ENCODE data around the gene ZC3HAV1.
A peak's percentile ranks its signal among the peaks of the same experiment; 100 is the strongest.
"Not testable (repeated sequence)": the region's sequence is repeated elsewhere in the genome, so short reads cannot be mapped to it uniquely, and the experiment has no call there.

Gene ZC3HAV1

GRCh38 chr7:139036901-139037300, 72.6 kb downstream of the ZC3HAV1 start:
- Histone ChIP-seq H3K4me3 (ENCODE audit: low read length) (no peak overlapping the region), H3K27ac (ENCODE audit: low read depth, low read length) (no peak overlapping the region), H3K36me3 (ENCODE audit: control insufficient read depth, insufficient read depth, low read length) (no peaks in the 10 kb centered on the region), H3K9ac (ENCODE audit: low read length) (no peak overlapping the region), H3K4me1 (ENCODE audit: control insufficient read depth, insufficient read depth, low read length) (no peaks in the 10 kb centered on the region), H3K27me3 (ENCODE audit: control insufficient read depth, insufficient read depth, low read length) (no peaks in the 10 kb centered on the region)

DNA sequence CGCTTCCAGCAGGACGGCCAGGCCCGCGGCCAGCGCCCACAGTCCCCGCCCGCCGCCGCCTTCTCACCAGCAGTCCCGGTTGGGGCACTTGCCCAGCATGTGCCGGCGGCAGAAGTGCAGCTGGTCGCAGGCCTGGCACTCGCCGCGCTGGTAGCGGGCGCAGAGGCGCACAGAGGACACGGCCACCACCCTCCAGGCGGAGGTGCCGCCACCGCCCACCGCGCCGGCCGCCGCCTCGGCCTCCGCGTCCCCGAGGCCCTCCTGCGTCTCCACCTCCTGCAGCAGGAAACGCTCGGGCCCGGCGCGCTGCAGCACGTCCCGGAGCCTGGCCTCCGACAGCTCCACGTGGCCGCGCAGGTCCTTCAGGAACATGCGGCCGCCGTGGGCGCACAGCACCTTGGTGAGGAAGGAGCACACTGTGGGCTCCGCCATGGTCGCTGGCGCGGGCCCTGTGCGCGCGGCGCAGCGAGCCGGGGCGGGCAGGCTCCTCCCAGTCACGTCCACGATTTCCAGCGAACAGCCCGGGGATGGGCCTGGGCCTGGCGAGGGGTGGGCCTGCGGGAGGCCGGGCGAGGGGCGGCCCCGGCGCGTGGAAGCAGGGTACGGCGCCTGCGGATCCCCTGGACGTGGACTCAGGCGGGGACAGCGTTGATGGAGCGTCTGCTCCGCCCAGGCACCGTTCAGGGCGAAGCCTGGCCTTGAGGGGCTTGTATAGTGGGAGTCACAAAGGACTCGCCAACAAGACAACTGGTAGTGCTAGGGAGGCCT, 73.8 kb downstream of the ZC3HAV1 start, which contains the start of gene ZC3HAV1L:
Gene ZC3HAV1L, minus strand, starts transcription at position 457 of the 768 bp plus-strand sequence. Its CDS starts 25 bp downstream, at position 432.
- Histone ChIP-seq H3K4me1 (ENCODE audit: control insufficient read depth, insufficient read depth, low read length) (no peaks in the 10 kb centered on the region), H3K4me3 (ENCODE audit: low read length) (peak within 1 kb of the TSS; percentile 88), H3K9ac (ENCODE audit: low read length) (peak within 1 kb of the TSS; percentile 73), H3K27ac (ENCODE audit: low read depth, low read length) (peak within 1 kb of the TSS; percentile 64), H3K27me3 (ENCODE audit: control insufficient read depth, insufficient read depth, low read length) (no peaks in the 10 kb centered on the region), H3K36me3 (ENCODE audit: control insufficient read depth, insufficient read depth, low read length) (no peaks in the 10 kb centered on the region)

GRCh38 chr7:139034855-139035585, 74.5 kb downstream of the ZC3HAV1 start:
- Histone ChIP-seq H3K4me3 (ENCODE audit: low read length) (peak overlapping the region; percentile 88), H3K27ac (ENCODE audit: low read depth, low read length) (peak overlapping the region; percentile 64), H3K36me3 (ENCODE audit: control insufficient read depth, insufficient read depth, low read length) (peaks cover under 1% of the 10 kb centered on the region), H3K4me1 (ENCODE audit: control insufficient read depth, insufficient read depth, low read length) (no peaks in the 10 kb centered on the region), H3K27me3 (ENCODE audit: control insufficient read depth, insufficient read depth, low read length) (no peaks in the 10 kb centered on the region), H3K9ac (ENCODE audit: low read length) (peak overlapping the region; percentile 73)

- Histone ChIP-seq H3K27ac (ENCODE audit: low read depth, low read length) (no peak overlapping the region), H3K9ac (ENCODE audit: low read length) (no peak overlapping the region), H3K27me3 (ENCODE audit: control insufficient read depth, insufficient read depth, low read length) (no peaks in the 10 kb centered on the region), H3K4me1 (ENCODE audit: control insufficient read depth, insufficient read depth, low read length) (no peaks in the 10 kb centered on the region), H3K36me3 (ENCODE audit: control insufficient read depth, insufficient read depth, low read length) (peaks cover 6% of the 10 kb centered on the region), H3K4me3 (ENCODE audit: low read length) (peak overlapping the region; percentile 88)
These were observed 75.2 kb downstream of the ZC3HAV1 start for GRCh38 chr7:139034336-139034735.

DNA sequence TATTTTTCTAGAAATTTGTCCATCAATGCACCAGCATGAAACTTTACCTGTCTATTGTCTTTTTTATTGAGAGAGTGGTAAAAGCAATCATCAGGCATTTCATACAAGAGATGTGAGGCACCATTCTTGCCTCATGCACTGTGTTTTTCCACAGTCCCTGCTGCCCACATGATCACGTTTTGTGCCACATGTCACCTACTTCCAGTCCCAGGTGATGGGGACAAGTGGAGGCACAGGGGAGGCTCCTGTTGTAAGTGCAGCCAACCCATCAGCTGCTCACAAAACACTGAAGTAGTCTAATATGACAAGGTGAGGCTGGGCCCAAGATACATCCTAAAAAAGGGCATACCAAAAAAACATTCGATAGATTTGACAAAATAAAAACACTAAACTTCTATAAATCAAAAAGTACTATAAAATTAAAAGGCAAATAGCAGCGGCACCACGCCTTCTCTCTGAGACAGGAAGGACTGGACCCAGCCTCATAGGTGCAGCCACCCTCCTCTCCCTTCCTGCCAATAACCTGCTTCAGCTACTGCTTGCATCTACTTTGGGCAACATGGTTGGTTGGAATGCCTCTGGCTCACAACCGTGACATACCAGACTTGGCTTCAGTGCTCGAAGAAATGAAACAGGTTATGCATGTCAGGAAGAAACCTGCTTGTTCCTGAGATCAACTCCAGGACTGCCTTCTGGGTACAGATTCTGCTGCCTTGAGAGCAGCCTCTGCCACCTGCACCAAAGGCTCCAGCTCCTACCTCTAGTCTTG, 76.0 kb downstream of the ZC3HAV1 start:
- H3K36me3 ChIP-seq (ENCODE audit: control insufficient read depth, insufficient read depth, low read length), result peaks cover 8% of the 10 kb centered on the region
- H3K4me3 ChIP-seq (ENCODE audit: low read length), result no peak overlapping the region
- H3K9ac ChIP-seq (ENCODE audit: low read length), result no peak overlapping the region
- no peaks in the 10 kb centered on the region for H3K4me1 ChIP-seq (ENCODE audit: control insufficient read depth, insufficient read depth, low read length)
- no peaks in the 10 kb centered on the region for H3K27me3 ChIP-seq (ENCODE audit: control insufficient read depth, insufficient read depth, low read length)
- no peak overlapping the region for H3K27ac ChIP-seq (ENCODE audit: low read depth, low read length)

DNA sequence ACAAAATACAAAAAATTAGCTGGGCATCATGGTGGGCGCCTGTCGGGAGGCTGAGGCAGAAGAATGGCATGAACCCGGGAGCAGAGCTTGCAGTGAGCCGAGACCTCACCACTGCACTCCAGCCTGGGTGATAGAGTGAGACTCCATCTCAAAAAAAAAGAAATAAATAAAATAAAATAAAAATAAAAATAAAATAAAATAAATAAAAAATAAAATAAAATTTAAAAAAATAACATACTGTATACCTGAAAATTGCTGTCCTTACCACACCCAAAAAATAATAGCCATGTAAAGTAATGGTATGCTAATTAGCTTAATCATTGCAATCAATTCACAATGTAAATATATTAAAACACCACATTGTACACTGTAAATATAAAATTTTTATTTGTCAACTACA, 77.0 kb downstream of the ZC3HAV1 start:
- peaks cover 8% of the 10 kb centered on the region for H3K36me3 ChIP-seq (ENCODE audit: control insufficient read depth, insufficient read depth, low read length)
- H3K4me3 ChIP-seq (ENCODE audit: low read length), result no peak overlapping the region
- H3K4me1 ChIP-seq (ENCODE audit: control insufficient read depth, insufficient read depth, low read length), result no peaks in the 10 kb centered on the region
- H3K9ac ChIP-seq (ENCODE audit: low read length), result no peak overlapping the region
- no peaks in the 10 kb centered on the region for H3K27me3 ChIP-seq (ENCODE audit: control insufficient read depth, insufficient read depth, low read length)
- H3K27ac ChIP-seq (ENCODE audit: low read depth, low read length), result no peak overlapping the region

DNA sequence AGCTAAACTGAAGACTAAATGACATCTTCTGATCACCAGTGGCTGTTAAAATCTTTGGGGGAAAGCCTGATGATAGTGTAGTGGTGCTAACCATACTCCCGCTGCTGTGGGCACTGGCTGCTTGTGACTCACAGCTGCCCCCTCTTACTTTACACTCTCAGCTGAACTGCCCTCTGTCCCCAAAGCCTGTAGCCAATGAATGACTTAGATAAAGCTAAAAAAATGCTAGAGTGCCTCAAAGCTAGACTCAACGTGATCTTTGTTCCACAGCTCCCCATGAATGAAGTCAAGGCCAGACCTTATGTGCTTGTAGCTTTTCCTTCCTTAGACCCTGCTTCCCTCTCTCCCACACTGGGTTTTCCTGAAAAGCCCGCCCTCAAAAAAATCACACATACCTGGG, 80.2 kb downstream of the ZC3HAV1 start:
- Histone ChIP-seq H3K27me3 (ENCODE audit: control insufficient read depth, insufficient read depth, low read length) (no peaks in the 10 kb centered on the region), H3K9ac (ENCODE audit: low read length) (no peak overlapping the region), H3K36me3 (ENCODE audit: control insufficient read depth, insufficient read depth, low read length) (peaks cover 13% of the 10 kb centered on the region), H3K27ac (ENCODE audit: low read depth, low read length) (no peak overlapping the region), H3K4me1 (ENCODE audit: control insufficient read depth, insufficient read depth, low read length) (no peaks in the 10 kb centered on the region), H3K4me3 (ENCODE audit: low read length) (no peak overlapping the region)

- no peak overlapping the region for H3K4me3 ChIP-seq (ENCODE audit: low read length)
- H3K9ac ChIP-seq (ENCODE audit: low read length), result no peak overlapping the region
- no peaks in the 10 kb centered on the region for H3K4me1 ChIP-seq (ENCODE audit: control insufficient read depth, insufficient read depth, low read length)
- no peaks in the 10 kb centered on the region for H3K27me3 ChIP-seq (ENCODE audit: control insufficient read depth, insufficient read depth, low read length)
- H3K27ac ChIP-seq (ENCODE audit: low read depth, low read length), result no peak overlapping the region
- H3K36me3 ChIP-seq (ENCODE audit: control insufficient read depth, insufficient read depth, low read length), result peaks cover 17% of the 10 kb centered on the region
These were observed 83.0 kb downstream of the ZC3HAV1 start for GRCh38 chr7:139026551-139026950.

GRCh38 chr7:139025861-139026260, 83.7 kb downstream of the ZC3HAV1 start:
- H3K4me3 ChIP-seq (ENCODE audit: low read length); H3K27me3 ChIP-seq (ENCODE audit: control insufficient read depth, insufficient read depth, low read length); H3K27ac ChIP-seq (ENCODE audit: low read depth, low read length); H3K9ac ChIP-seq (ENCODE audit: low read length); H3K4me1 ChIP-seq (ENCODE audit: control insufficient read depth, insufficient read depth, low read length): not testable (repeated sequence)
- peaks cover 17% of the 10 kb centered on the region for H3K36me3 ChIP-seq (ENCODE audit: control insufficient read depth, insufficient read depth, low read length)

- Histone ChIP-seq H3K4me1 (ENCODE audit: control insufficient read depth, insufficient read depth, low read length) (no peaks in the 10 kb centered on the region), H3K9ac (ENCODE audit: low read length) (no peak overlapping the region), H3K36me3 (ENCODE audit: control insufficient read depth, insufficient read depth, low read length) (peaks cover 10% of the 10 kb centered on the region), H3K27me3 (ENCODE audit: control insufficient read depth, insufficient read depth, low read length) (no peaks in the 10 kb centered on the region), H3K4me3 (ENCODE audit: low read length) (no peak overlapping the region), H3K27ac (ENCODE audit: low read depth, low read length) (no peak overlapping the region)
These were observed 86.4 kb downstream of the ZC3HAV1 start for GRCh38 chr7:139023076-139023475.

DNA sequence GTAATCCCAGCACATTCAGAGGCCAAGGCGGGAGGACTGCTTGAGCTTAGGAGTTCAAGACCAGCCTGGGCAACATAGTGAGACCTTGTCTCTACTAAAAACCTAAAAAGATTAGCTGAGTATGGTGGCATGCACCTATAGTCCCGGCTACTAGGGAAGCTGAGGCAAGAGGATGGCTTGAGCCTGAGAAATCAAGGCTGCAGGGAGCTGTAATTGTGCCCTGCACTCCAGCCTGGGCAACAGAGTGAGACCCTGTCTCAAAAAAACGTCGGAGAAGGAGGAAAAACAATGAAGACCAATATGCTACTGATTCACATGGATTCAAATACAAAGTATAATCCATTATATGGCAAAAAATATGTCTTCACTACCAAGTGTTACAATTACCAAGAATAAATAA, 87.2 kb downstream of the ZC3HAV1 start:
- peaks cover 10% of the 10 kb centered on the region for H3K36me3 ChIP-seq (ENCODE audit: control insufficient read depth, insufficient read depth, low read length)
- no peak overlapping the region for H3K27ac ChIP-seq (ENCODE audit: low read depth, low read length)
- no peak overlapping the region for H3K4me3 ChIP-seq (ENCODE audit: low read length)
- H3K27me3 ChIP-seq (ENCODE audit: control insufficient read depth, insufficient read depth, low read length), result no peaks in the 10 kb centered on the region
- H3K4me1 ChIP-seq (ENCODE audit: control insufficient read depth, insufficient read depth, low read length), result no peaks in the 10 kb centered on the region
- no peak overlapping the region for H3K9ac ChIP-seq (ENCODE audit: low read length)

DNA sequence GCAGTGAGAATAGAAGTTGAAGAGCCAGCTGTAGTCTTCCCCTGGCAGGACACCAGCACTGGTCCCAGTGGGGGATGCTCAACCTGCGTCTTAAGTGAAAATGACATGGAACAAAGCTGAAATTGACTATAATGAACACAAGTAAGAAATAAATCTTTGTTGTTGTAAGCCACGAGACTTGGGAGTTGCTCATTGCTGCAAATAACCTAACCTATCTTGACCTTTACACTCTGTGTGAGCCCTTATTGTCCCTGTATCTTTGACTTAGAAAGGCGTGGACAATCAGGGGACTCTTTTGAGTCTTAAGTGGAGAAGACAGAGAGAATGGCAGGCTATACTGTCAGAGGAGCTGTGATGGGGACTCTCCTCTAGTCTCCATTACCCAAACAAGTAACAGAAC, 90.6 kb downstream of the ZC3HAV1 start:
- H3K4me3 ChIP-seq (ENCODE audit: low read length), result no peak overlapping the region
- no peaks in the 10 kb centered on the region for H3K27me3 ChIP-seq (ENCODE audit: control insufficient read depth, insufficient read depth, low read length)
- H3K4me1 ChIP-seq (ENCODE audit: control insufficient read depth, insufficient read depth, low read length), result no peaks in the 10 kb centered on the region
- no peak overlapping the region for H3K9ac ChIP-seq (ENCODE audit: low read length)
- H3K36me3 ChIP-seq (ENCODE audit: control insufficient read depth, insufficient read depth, low read length), result peaks cover 5% of the 10 kb centered on the region
- H3K27ac ChIP-seq (ENCODE audit: low read depth, low read length), result no peak overlapping the region

Data from rectal smooth muscle tissue (tissue), 1 donor.